LNCAP (cell line): ENCODE measurements around the gene PRKCH.

Experiments used
- TF ChIP-seq, protein P1 (sequence below): fragments of 450-650 bp; IDR thresholded peaks from 2 replicates; pipeline ENCODE4 v1.5.1; 2017; ENCODE audit warnings: mild to moderate bottlenecking

Gene PRKCH

GRCh38 chr14:61281948-61282275, 39.5 kb upstream of the PRKCH start:
- TF ChIP-seq, protein P1, sequence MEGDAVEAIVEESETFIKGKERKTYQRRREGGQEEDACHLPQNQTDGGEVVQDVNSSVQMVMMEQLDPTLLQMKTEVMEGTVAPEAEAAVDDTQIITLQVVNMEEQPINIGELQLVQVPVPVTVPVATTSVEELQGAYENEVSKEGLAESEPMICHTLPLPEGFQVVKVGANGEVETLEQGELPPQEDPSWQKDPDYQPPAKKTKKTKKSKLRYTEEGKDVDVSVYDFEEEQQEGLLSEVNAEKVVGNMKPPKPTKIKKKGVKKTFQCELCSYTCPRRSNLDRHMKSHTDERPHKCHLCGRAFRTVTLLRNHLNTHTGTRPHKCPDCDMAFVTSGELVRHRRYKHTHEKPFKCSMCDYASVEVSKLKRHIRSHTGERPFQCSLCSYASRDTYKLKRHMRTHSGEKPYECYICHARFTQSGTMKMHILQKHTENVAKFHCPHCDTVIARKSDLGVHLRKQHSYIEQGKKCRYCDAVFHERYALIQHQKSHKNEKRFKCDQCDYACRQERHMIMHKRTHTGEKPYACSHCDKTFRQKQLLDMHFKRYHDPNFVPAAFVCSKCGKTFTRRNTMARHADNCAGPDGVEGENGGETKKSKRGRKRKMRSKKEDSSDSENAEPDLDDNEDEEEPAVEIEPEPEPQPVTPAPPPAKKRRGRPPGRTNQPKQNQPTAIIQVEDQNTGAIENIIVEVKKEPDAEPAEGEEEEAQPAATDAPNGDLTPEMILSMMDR, result no peak

DNA sequence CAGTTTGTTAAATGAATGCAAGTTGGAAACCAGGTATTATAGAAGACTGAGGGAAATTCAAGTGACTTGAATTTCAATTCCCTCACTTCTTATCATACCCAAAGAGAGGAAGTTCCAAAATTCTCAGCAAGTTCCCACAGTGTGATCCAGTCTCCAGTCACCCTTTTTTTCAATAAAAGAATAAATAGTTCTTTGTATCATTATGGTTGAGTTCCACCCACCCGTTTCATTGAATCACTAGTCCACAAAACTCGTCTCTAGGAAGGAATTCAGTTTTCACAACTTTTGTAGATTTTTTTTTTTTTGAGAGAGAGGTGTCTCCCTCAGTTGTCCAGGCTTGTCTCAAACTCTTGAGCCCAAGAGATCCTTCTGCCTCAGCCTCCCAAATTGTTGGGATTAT, 38.6 kb upstream of the PRKCH start:
- TF ChIP-seq, protein P1, result no peak

DNA sequence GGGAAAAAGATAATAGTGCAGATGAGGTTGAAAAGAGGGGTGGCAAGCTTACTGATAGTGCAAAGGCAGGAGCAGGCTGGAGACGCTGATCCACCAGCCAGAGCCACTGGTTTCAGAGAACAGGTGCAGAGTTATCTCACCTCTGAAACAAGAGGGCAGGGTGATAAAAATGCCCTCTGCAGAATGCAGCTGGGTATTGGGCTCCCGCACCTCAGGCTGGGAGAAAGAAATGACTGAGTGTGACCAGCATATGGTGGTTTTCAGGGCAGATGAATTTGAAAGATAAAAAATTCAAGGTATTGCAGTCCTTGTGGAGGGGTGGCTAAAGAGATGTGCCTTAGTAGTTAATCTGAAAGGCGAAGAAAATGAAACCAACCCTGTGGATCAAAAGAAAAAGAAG, 37.4 kb upstream of the PRKCH start:
- TF ChIP-seq, protein P1, result no peak

GRCh38 chr14:61285364-61285763, 36.0 kb upstream of the PRKCH start:
- TF ChIP-seq, protein P1, result no peak

DNA sequence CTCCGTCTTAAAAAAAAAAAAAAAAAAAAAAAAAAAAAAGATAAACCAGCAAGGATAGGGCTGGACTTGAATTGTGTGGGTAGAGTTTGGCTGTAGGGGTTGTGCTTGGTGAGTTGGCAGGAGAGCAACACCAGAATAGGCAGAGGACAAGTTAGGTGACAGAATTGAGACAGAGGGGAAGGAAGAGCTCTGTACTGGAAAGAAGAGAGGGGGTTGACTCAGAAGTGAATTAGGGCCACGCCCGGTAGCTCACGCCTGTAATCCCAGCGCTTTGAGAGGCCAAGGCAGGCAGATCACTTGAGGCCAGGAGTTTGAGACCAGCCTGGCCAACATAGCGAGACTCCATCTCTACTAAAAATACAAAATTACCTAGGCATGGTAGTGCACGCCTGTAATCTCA, 34.2 kb upstream of the PRKCH start:
- TF ChIP-seq, protein P1, result no peak

GRCh38 chr14:61288228-61288627, 33.2 kb upstream of the PRKCH start:
- TF ChIP-seq, protein P1, result no peak

DNA sequence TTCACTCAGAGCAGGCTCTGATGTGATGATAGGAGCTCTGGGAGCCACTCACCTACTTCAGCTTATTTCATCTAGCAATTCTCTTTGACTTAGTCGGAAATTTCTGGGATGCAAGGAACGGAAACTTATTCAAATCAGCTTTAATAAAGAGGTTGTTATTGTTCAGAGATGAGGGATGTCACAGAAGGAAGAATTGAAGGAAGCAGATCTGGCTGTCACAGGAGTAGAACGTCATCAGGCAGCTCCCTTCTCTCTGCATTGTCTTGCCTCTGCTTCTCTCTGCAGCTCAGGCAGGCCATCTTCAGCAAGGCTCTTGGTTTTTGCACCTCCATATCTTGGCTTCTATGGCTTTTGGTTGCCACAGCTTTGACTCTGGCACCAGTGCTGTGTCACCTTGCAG, 32.7 kb upstream of the PRKCH start:
- TF ChIP-seq, protein P1, result no peak

GRCh38 chr14:61290701-61291100, 30.7 kb upstream of the PRKCH start:
- TF ChIP-seq, protein P1, result no peak
